ENCODE data around the gene GALR3.

DNA sequence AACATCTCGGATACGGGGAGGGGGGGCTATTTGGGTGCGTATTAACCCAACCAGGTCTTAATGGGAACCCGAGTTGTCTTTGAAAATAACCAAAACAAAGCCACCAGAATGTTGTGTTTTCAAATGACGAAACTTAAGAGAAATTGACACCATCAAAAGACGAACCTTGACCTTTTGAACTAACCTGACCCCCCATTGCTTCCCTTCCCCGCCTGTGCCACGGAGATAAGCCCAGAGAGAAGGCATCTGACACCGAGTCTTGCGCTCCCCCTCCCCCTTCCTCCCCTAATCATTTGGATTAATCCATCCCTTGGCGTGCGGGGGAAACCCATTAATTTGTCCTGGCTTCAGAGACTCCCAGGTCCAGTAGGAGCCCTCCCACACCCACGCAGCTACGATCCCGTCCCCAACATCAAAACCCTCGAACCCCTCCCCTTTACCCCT lies 20.0 kb upstream of the GALR3 start:
- TF ChIP-seq, protein P1, sequence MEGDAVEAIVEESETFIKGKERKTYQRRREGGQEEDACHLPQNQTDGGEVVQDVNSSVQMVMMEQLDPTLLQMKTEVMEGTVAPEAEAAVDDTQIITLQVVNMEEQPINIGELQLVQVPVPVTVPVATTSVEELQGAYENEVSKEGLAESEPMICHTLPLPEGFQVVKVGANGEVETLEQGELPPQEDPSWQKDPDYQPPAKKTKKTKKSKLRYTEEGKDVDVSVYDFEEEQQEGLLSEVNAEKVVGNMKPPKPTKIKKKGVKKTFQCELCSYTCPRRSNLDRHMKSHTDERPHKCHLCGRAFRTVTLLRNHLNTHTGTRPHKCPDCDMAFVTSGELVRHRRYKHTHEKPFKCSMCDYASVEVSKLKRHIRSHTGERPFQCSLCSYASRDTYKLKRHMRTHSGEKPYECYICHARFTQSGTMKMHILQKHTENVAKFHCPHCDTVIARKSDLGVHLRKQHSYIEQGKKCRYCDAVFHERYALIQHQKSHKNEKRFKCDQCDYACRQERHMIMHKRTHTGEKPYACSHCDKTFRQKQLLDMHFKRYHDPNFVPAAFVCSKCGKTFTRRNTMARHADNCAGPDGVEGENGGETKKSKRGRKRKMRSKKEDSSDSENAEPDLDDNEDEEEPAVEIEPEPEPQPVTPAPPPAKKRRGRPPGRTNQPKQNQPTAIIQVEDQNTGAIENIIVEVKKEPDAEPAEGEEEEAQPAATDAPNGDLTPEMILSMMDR (conservative IDR thresholded peaks at IDR 0.05): no peak
- TF ChIP-seq EZH2 (IDR thresholded peaks at IDR 0.05; ENCODE audit: low read depth): no peak
